Stimulated activated CD8-positive, alpha-beta memory T cell treated with anti-CD3 and anti-CD28 coated beads, Interleukin-4, amount 100 ng/mL, for 24 hours (primary cell): ENCODE data around the gene FRY.

Experiments
- DNase-seq: peaks from one replicate; pipeline ENCODE4 v3.0.0-alpha.2; 2020; ENCODE audit warnings: low read depth

The FRY gene

GRCh38 chr13:32135056-32135390 is 103.4 kb downstream of the FRY start:
- no peak for DNase-seq

GRCh38 chr13:32135655-32136054 is 104.1 kb downstream of the FRY start:
- no peak for DNase-seq

GRCh38 chr13:32136061-32136460 is 104.5 kb downstream of the FRY start:
- no peak for DNase-seq

- no peak for DNase-seq
Measured at GRCh38 chr13:32136716-32137115, 105.1 kb downstream of the FRY start.

- no peak for DNase-seq
Measured at GRCh38 chr13:32139251-32139650, 107.7 kb downstream of the FRY start.

- DNase-seq: no peak
Measured at GRCh38 chr13:32140109-32140508, 108.5 kb downstream of the FRY start.

GRCh38 chr13:32141462-32141861 is 109.9 kb downstream of the FRY start:
- no peak for DNase-seq

GRCh38 chr13:32142115-32142514 is 110.5 kb downstream of the FRY start:
- no peak for DNase-seq

- no peak for DNase-seq
Measured at GRCh38 chr13:32142956-32143375, 111.4 kb downstream of the FRY start.

- DNase-seq: no peak
Measured at GRCh38 chr13:32147193-32147592, 115.6 kb downstream of the FRY start.

GRCh38 chr13:32147976-32148375 is 116.4 kb downstream of the FRY start:
- DNase-seq: no peak

GRCh38 chr13:32150239-32150638 is 118.7 kb downstream of the FRY start:
- no peak for DNase-seq

GRCh38 chr13:32150794-32151193 is 119.2 kb downstream of the FRY start:
- no peak for DNase-seq

GRCh38 chr13:32151240-32151639 is 119.7 kb downstream of the FRY start:
- no peak for DNase-seq

GRCh38 chr13:32153056-32153455 is 121.5 kb downstream of the FRY start:
- DNase-seq: no peak

GRCh38 chr13:32159137-32159869 is 127.7 kb downstream of the FRY start:
- DNase-seq: no peak

GRCh38 chr13:32162395-32163005 is 130.9 kb downstream of the FRY start:
- no peak for DNase-seq

- DNase-seq: no peak
Measured at GRCh38 chr13:32164622-32165268, 133.2 kb downstream of the FRY start.

- no peak for DNase-seq
Measured at GRCh38 chr13:32165796-32166195, 134.2 kb downstream of the FRY start.

- DNase-seq: no peak
Measured at GRCh38 chr13:32168131-32168530, 136.6 kb downstream of the FRY start.

GRCh38 chr13:32170841-32171240 is 139.3 kb downstream of the FRY start:
- DNase-seq: no peak

GRCh38 chr13:32173881-32174280 is 142.3 kb downstream of the FRY start:
- DNase-seq: no peak

- DNase-seq: no peak
Measured at GRCh38 chr13:32174366-32174765, 142.8 kb downstream of the FRY start.

- no peak for DNase-seq
Measured at GRCh38 chr13:32175307-32175706, 143.7 kb downstream of the FRY start.
